HepG2 (cell line): ENCODE results near the gene HTRA2. TPM values are rescaled to one million over a fixed set of nuclear protein-coding genes. Genes with fewer than 3 reads are reported as not detected.

Experiments used
- ATF1 ChIP-seq: IDR thresholded peaks from 2 replicates; pipeline ENCODE4 v1.6.1; 2016; ENCODE audit warnings: mild to moderate bottlenecking, control low read depth
- CHD4 ChIP-seq: fragments of 200-600 bp; sonication (generic); IDR thresholded peaks from 2 replicates; pipeline ENCODE4 v1.7.0; 2017; ENCODE audit warnings: mild to moderate bottlenecking, low read length, borderline replicate concordance
- DNMT1 ChIP-seq: sonication (generic); formaldehyde crosslinking; IDR thresholded peaks from 2 replicates; pipeline ENCODE4 v1.5.1; 2020; ENCODE audit warnings: mild to moderate bottlenecking, missing genetic modification reagents
- FOXA3 ChIP-seq: IDR thresholded peaks from 2 replicates; pipeline ENCODE4 v1.6.1; 2016; ENCODE audit warnings: missing genetic modification reagents, missing compliant biosample characterization
- HNRNPH1 ChIP-seq: fragments of 200-400 bp; formaldehyde crosslinking; optimal IDR thresholded peaks from 2 replicates; pipeline ENCODE3; 2017; ENCODE audit warnings: mild to moderate bottlenecking, low read depth, low read length
- KAT7 ChIP-seq: IDR thresholded peaks from 2 replicates; pipeline ENCODE4 v1.6.1; 2018; ENCODE audit warnings: borderline replicate concordance, missing compliant biosample characterization
- MEIS1 ChIP-seq: sonication (generic); formaldehyde crosslinking; IDR thresholded peaks from 2 replicates; pipeline ENCODE4 v1.9.0; 2021; ENCODE audit warnings: mild to moderate bottlenecking, missing genetic modification reagents, moderate library complexity, borderline replicate concordance
- NCOR1 ChIP-seq: fragments of 200-600 bp; sonication (generic); IDR thresholded peaks from 2 replicates; pipeline ENCODE4 v1.7.0; 2017; ENCODE audit warnings: antibody characterized with exemption, low read length, borderline replicate concordance
- NFE2L1 ChIP-seq: sonication (generic); formaldehyde crosslinking; IDR thresholded peaks from 2 replicates; pipeline ENCODE4 v1.4.0; 2020; ENCODE audit warnings: missing genetic modification reagents, mild to moderate bottlenecking, borderline replicate concordance
- NPAS2 ChIP-seq: sonication (generic); formaldehyde crosslinking; IDR thresholded peaks from 2 replicates; pipeline ENCODE4 v1.8.0; 2022; ENCODE audit warnings: mild to moderate bottlenecking, missing genetic modification reagents, borderline replicate concordance
- PHF21A ChIP-seq: sonication (generic); formaldehyde crosslinking; IDR thresholded peaks from 2 replicates; pipeline ENCODE4 v1.5.0; 2020; ENCODE audit warnings: mild to moderate bottlenecking, missing genetic modification reagents
- RFX1 ChIP-seq: fragments of 450-650 bp; IDR thresholded peaks from 2 replicates; pipeline ENCODE4 v1.6.1; 2017
- SATB2 ChIP-seq: sonication (generic); formaldehyde crosslinking; IDR thresholded peaks from 2 replicates; pipeline ENCODE4 v1.5.0; 2020; ENCODE audit warnings: missing genetic modification reagents
- SUZ12 ChIP-seq: fragments of 150-350 bp; IDR thresholded peaks from 2 replicates; pipeline ENCODE4 v1.6.1; 2014; ENCODE audit warnings: low read depth, low read length
- TEAD2 ChIP-seq: sonication (generic); formaldehyde crosslinking; IDR thresholded peaks from 2 replicates; pipeline ENCODE4 v1.9.0; 2021; ENCODE audit warnings: missing genetic modification reagents
- TP53 ChIP-seq: sonication (generic); formaldehyde crosslinking; conservative IDR thresholded peaks from 2 replicates; pipeline ENCODE4 v1.4.0; 2020; ENCODE audit warnings: missing genetic modification reagents
- TSC22D2 ChIP-seq: sonication (generic); formaldehyde crosslinking; IDR thresholded peaks from 2 replicates; pipeline ENCODE4 v1.5.1; 2020; ENCODE audit warnings: missing genetic modification reagents, mild to moderate bottlenecking, borderline replicate concordance
- ZNF20 ChIP-seq: sonication (generic); formaldehyde crosslinking; IDR thresholded peaks from 2 replicates; pipeline ENCODE4 v1.4.0; 2020; ENCODE audit warnings: mild to moderate bottlenecking, moderate library complexity, missing genetic modification reagents
- ZNF296 ChIP-seq: sonication (generic); formaldehyde crosslinking; conservative IDR thresholded peaks from 2 replicates; pipeline ENCODE4 v1.5.0; 2020; ENCODE audit warnings: mild to moderate bottlenecking, missing genetic modification reagents
- ZNF329 ChIP-seq: sonication (generic); formaldehyde crosslinking; IDR thresholded peaks from 2 replicates; pipeline ENCODE4 v1.9.0; 2021; ENCODE audit warnings: low read depth, mild to moderate bottlenecking, missing genetic modification reagents
- ZNF777 ChIP-seq: sonication (generic); formaldehyde crosslinking; IDR thresholded peaks from 2 replicates; pipeline ENCODE4 v1.4.0; 2020; ENCODE audit warnings: missing genetic modification reagents
- polyA plus RNA-seq, 8 experiments: library from polyadenylated mRNA; depleted of rRNA in 3 of 8; stranded (reverse) in 7 of 8; unstranded in 1 of 8; fragments of >200 nt; fragmentation: Illumina TruSeq in 4 of 8; extraction: Trizol in 4 of 8; gene quantifications; 2 replicates each; pipeline versions ENCODE4 v1.2.1 to v1.2.3, GENCODE V29; 2011 to 2016; ENCODE audit warnings: low read depth in 4 of 8, missing spikeins in 1 of 8, mixed read lengths in 1 of 8; ENCODE audit not compliant: insufficient read depth in 1 of 8
- total RNA-seq, 5 experiments: library from RNA; depleted of rRNA; stranded (reverse); fragments of >200 nt; fragmentation: Illumina TruSeq; extraction: Trizol; gene quantifications; 2 replicates each; pipeline ENCODE4 v1.2.3, GENCODE V29; 2016; ENCODE audit warnings: low read depth in 1 of 5
- TF ChIP-seq, protein P1 (sequence below): sonication (generic); formaldehyde crosslinking; IDR thresholded peaks from 2 replicates; pipeline ENCODE4 v1.8.0; 2022; ENCODE audit warnings: low read depth, missing genetic modification reagents
- TF ChIP-seq, protein P2 (sequence below): sonication (generic); formaldehyde crosslinking; IDR thresholded peaks from 2 replicates; pipeline ENCODE4 v1.4.0; 2020; ENCODE audit warnings: low read depth, mild to moderate bottlenecking, missing genetic modification reagents
- TF ChIP-seq, protein P3 (sequence below), 2 experiments: IDR thresholded peaks; 2 replicates each; pipeline ENCODE4 v1.6.1; 2011 to 2012; ENCODE audit warnings: low read length in 2 of 2, borderline replicate concordance in 1 of 2, low read depth in 1 of 2, mild to moderate bottlenecking in 1 of 2, moderate library complexity in 1 of 2

HTRA2 gene
- total and polyA plus RNA-seq, 2 of the 13 experiments (the other 11 are each of a cell fraction or from before 2014, with no cell fraction given): 47.7 to 50.3 TPM

DNA sequence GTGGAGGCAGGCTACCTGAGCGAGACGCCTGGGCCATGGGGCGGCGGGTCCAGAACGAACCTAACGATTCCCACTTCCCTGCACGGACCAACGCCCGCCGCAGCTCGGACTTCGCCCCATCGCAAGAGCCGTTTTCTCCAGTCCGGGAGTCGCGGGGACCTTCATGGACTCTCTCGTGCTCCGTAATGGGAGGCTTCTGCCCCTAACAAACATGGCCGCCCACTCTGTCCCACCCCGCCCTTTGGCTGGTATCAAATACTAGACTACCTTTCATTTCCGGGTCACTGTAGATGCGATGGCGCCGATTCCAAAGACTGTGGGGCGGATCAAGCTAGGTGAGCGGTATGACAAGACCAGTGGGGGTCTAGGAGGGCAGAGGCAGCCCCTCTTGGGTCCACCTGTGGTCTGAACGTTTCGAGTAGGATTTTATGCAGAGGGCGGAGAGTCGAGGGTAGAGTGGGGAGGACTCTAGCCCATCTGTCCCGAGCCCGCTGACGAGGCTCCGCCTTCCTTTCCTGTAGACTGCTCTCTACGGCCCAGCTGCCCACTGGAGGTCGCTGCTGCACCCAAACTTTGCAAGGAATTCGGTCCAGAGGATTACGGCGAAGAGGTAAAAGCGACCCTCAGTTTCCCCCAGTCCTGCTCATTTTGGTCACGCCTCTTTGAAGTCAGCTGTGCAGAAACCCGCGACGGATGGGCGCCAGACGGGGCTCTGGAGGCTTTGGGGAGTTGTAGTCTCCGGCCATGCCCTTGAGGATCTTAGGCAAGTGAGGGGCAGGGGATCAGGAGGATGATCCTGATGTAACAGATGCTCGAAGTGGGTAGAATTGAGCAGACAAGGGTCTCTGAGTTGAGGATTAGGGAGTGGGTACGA is 46.7 kb upstream of the HTRA2 start, which contains the start of the genes CCDC142 and TTC31 (continued):
- TF ChIP-seq, protein P1, sequence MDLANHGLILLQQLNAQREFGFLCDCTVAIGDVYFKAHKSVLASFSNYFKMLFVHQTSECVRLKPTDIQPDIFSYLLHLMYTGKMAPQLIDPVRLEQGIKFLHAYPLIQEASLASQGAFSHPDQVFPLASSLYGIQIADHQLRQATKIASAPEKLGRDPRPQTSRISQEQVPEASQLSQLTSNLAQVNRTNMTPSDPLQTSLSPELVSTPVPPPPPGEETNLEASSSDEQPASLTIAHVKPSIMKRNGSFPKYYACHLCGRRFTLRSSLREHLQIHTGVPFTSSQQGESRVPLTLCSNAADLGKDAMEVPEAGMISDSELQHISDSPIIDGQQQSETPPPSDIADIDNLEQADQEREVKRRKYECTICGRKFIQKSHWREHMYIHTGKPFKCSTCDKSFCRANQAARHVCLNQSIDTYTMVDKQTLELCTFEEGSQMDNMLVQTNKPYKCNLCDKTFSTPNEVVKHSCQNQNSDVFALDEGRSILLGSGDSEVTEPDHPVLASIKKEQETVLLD (CRISPR knock-in tag): peak; percentile 81
- TF ChIP-seq CHD4: peak; percentile 72; the same call in 1 of the 2 replicates
- TF ChIP-seq TP53: no peak
- peak; percentile 43 for TF ChIP-seq FOXA3 (CRISPR knock-in tag)
- TF ChIP-seq DNMT1: peak; percentile 56; the same call in 1 of the 2 replicates
- 0 out of 2 replicates have a peak, but pooled peaks have one; percentile 37 for TF ChIP-seq ZNF329
- no peak for TF ChIP-seq ZNF296 (CRISPR knock-in tag)
- TF ChIP-seq, protein P2, sequence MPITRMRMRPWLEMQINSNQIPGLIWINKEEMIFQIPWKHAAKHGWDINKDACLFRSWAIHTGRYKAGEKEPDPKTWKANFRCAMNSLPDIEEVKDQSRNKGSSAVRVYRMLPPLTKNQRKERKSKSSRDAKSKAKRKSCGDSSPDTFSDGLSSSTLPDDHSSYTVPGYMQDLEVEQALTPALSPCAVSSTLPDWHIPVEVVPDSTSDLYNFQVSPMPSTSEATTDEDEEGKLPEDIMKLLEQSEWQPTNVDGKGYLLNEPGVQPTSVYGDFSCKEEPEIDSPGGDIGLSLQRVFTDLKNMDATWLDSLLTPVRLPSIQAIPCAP: 0 out of 2 replicates have a peak, but pooled peaks have one; percentile 64
- TF ChIP-seq PHF21A (CRISPR knock-in tag): peak; percentile 95
- no peak; the same call in 1 of the 2 replicates for TF ChIP-seq SATB2 (CRISPR knock-in tag)
- peak; percentile 57; the same call in 1 of the 2 replicates for TF ChIP-seq NFE2L1 (CRISPR knock-in tag)
- peak; percentile 84 for TF ChIP-seq ATF1 (CRISPR knock-in tag)
- peak; percentile 73; the same call in 1 of the 2 replicates for TF ChIP-seq MEIS1 (CRISPR knock-in tag)
- peak; percentile 90; the same call in 1 of the 2 replicates for TF ChIP-seq NPAS2 (CRISPR knock-in tag)
- TF ChIP-seq ZNF777 (CRISPR knock-in tag): no peak; the same call in 1 of the 2 replicates
- peak; percentile 18 for TF ChIP-seq HNRNPH1
- TF ChIP-seq NCOR1: peak; percentile 55; the same call in 1 of the 2 replicates
- peak; percentile 93; the same call in 1 of the 2 replicates for TF ChIP-seq KAT7 (CRISPR knock-in tag)
- TF ChIP-seq, protein P3, sequence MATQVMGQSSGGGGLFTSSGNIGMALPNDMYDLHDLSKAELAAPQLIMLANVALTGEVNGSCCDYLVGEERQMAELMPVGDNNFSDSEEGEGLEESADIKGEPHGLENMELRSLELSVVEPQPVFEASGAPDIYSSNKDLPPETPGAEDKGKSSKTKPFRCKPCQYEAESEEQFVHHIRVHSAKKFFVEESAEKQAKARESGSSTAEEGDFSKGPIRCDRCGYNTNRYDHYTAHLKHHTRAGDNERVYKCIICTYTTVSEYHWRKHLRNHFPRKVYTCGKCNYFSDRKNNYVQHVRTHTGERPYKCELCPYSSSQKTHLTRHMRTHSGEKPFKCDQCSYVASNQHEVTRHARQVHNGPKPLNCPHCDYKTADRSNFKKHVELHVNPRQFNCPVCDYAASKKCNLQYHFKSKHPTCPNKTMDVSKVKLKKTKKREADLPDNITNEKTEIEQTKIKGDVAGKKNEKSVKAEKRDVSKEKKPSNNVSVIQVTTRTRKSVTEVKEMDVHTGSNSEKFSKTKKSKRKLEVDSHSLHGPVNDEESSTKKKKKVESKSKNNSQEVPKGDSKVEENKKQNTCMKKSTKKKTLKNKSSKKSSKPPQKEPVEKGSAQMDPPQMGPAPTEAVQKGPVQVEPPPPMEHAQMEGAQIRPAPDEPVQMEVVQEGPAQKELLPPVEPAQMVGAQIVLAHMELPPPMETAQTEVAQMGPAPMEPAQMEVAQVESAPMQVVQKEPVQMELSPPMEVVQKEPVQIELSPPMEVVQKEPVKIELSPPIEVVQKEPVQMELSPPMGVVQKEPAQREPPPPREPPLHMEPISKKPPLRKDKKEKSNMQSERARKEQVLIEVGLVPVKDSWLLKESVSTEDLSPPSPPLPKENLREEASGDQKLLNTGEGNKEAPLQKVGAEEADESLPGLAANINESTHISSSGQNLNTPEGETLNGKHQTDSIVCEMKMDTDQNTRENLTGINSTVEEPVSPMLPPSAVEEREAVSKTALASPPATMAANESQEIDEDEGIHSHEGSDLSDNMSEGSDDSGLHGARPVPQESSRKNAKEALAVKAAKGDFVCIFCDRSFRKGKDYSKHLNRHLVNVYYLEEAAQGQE (IDR thresholded peaks at IDR 0.05; ENCODE audit: borderline replicate concordance in 1 of 2, low read depth in 1 of 2, low read length in 2 of 2): peak in 1 of 2 experiments; percentile 62; a peak in 1 of 4 replicates
- peak; percentile 2; the same call in 1 of the 2 replicates for TF ChIP-seq TSC22D2 (CRISPR knock-in tag)
- 0 out of 2 replicates have a peak, but pooled peaks have one; percentile 1 for TF ChIP-seq SUZ12
- no peak for TF ChIP-seq TEAD2 (CRISPR knock-in tag)
- 0 out of 2 replicates have a peak, but pooled peaks have one; percentile 14 for TF ChIP-seq ZNF20
- no peak for TF ChIP-seq RFX1
